Thyroid gland (tissue), 4 donors: ENCODE data around the gene MDM2. TPM values are rescaled to one million over a fixed set of nuclear protein-coding genes. Genes with fewer than 3 reads are reported as not detected.
"Not testable (repeated sequence)": the region's sequence is repeated elsewhere in the genome, so short reads cannot be mapped to it uniquely, and the experiment has no call there.

Experiments used
- DNase-seq, 2 donors: peaks; one replicate each; pipeline ENCODE4 v3.0.0-alpha.2; 2019
- H3K27ac ChIP-seq, 3 donors: fragments of 200-600 bp; sonication (generic); 1 replicate in 2 of 3; 2 replicates in 1 of 3; pipeline ENCODE4 v1.5.1; 2016 to 2019; ENCODE audit warnings: mild to moderate bottlenecking in 1 of 3, moderate library complexity in 1 of 3
- H3K27me3 ChIP-seq: fragments of 200-600 bp; sonication (generic); one replicate; pipeline ENCODE4 v1.5.1; 2019
- H3K36me3 ChIP-seq, 2 donors: fragments of 200-600 bp; sonication (generic); one replicate each; pipeline ENCODE4 v1.5.1; 2016 to 2019
- H3K4me1 ChIP-seq, 2 donors: fragments of 200-600 bp; sonication (generic); one replicate each; pipeline ENCODE4 v1.5.1; 2017 to 2019
- H3K4me3 ChIP-seq, 3 donors: fragments of 200-600 bp; sonication (generic); replicated peaks in 1 of 3; 1 replicate in 2 of 3; 2 replicates in 1 of 3; pipeline ENCODE4 v1.5.1; 2016; ENCODE audit warnings: mild to moderate bottlenecking in 1 of 3
- H3K9me3 ChIP-seq: fragments of 200-600 bp; sonication (generic); one replicate; pipeline ENCODE4 v1.5.1; 2017
- POLR2A ChIP-seq, 2 donors: fragments of 450-650 bp; IDR thresholded peaks; one replicate each; pipeline ENCODE4 v1.6.1; 2017; ENCODE audit warnings: antibody characterized with exemption in 2 of 2, mild to moderate bottlenecking in 2 of 2, moderate library complexity in 1 of 2
- WGBS, 2 donors: methylation state at CpG; one replicate each; pipeline ENCODE4 v1.1.5; 2017; 5-methylcytosine and 5-hydroxymethylcytosine counted together
- intact Hi-C: fragments of 100-400 bp; cut with DNase I; formaldehyde crosslinking; loops from one replicate; pipeline ENCODE4 v1.15.1; 2023
- total RNA-seq, 4 donors: library from RNA; depleted of rRNA; stranded (reverse); fragments of >200 nt; gene quantifications; one replicate each; pipeline ENCODE4 v1.2.3, GENCODE V29; 2016
- TF ChIP-seq, protein P1 (sequence below), 6 experiments: fragments of 200-600 bp in 3 of 6; fragments of 450-650 bp in 3 of 6; sonication (generic) in 3 of 6; IDR thresholded peaks; one replicate each; pipeline ENCODE4 v1.5.1; 2016 to 2019; ENCODE audit warnings: antibody characterized with exemption in 6 of 6, mild to moderate bottlenecking in 2 of 6, inconsistent platforms in 1 of 6, moderate library complexity in 1 of 6

The MDM2 gene
- total RNA-seq, 4 donors from 2014 or later: 56.7 to 124 (median 91.6) TPM

DNA sequence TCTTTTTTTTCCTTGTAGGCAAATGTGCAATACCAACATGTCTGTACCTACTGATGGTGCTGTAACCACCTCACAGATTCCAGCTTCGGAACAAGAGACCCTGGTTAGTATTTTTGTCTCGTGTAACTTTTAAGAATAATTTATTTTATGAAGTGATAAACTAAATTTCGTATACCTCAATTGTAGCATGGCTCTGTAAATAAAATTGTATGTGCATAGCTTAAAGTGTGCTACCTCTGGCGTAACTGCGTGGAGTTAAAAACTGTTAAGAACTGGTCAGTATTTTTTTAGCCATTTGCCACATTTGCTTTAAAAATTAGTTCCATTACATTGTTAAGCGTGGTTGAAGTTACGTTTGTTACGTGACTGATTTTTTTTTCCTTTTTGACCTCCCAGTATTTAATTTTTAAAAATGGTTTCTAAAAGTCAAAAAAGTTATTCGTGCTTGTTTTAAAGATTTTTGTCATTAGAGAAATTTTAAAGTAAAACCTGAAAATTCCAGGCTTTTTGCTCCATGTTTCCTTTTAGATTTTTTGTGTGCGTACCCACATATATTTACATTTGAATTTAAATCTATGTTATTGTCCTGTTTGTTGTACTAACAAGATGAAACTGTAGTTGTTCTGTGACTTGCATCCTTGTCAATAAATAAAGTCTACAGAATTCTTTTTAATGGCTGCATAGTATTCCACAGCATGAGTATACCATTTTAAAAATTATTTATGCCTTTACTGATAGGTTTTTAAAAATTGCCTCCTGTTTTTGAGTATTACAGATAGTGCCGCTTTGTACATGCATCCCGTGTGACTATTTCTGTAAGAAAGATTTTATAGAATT, 1.4 kb downstream of the MDM2 start:
- intact Hi-C loops: no loop called here
- peaks cover 5 to 6% of the 10 kb centered on the region in 2 donors for H3K4me1 ChIP-seq
- 80 to 81% methylated on average over 12 of the region's 12 CpGs for WGBS, 2 donors
- H3K9me3 ChIP-seq: no peaks in the 10 kb centered on the region
- H3K36me3 ChIP-seq: peaks cover 0 to 10% of the 10 kb centered on the region in 2 donors
- DNase-seq: no peak
- H3K27ac ChIP-seq: peak overlapping the region; percentile 99 to 100 (median 99)
- H3K27me3 ChIP-seq: no peaks in the 10 kb centered on the region
- no peak for TF ChIP-seq POLR2A (IDR thresholded peaks at IDR 0.05)
- TF ChIP-seq, protein P1, sequence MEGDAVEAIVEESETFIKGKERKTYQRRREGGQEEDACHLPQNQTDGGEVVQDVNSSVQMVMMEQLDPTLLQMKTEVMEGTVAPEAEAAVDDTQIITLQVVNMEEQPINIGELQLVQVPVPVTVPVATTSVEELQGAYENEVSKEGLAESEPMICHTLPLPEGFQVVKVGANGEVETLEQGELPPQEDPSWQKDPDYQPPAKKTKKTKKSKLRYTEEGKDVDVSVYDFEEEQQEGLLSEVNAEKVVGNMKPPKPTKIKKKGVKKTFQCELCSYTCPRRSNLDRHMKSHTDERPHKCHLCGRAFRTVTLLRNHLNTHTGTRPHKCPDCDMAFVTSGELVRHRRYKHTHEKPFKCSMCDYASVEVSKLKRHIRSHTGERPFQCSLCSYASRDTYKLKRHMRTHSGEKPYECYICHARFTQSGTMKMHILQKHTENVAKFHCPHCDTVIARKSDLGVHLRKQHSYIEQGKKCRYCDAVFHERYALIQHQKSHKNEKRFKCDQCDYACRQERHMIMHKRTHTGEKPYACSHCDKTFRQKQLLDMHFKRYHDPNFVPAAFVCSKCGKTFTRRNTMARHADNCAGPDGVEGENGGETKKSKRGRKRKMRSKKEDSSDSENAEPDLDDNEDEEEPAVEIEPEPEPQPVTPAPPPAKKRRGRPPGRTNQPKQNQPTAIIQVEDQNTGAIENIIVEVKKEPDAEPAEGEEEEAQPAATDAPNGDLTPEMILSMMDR (IDR thresholded peaks at IDR 0.05): no peak
- peak overlapping the region in 2 of 3 donors; percentile 91 to 97 for H3K4me3 ChIP-seq

DNA sequence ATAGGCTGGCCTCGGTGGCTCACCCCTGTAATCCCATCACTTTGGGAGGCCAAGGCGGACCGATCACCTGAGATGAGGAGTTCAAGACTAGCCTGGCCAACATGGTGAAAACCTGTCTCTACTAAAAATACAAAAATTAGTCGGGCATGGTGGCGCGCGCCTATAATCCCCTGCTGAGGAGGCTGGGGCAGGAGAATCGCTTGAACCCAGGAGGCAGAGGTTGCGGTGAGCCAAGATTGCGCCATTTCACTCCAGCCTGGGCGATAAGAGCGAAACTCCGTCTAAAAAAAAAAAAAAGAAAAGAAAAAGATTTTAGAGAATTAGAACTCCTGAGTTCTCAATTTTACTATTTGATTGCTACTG, 2.0 kb downstream of the MDM2 start:
- intact Hi-C loops, DNase-seq, H3K4me3 ChIP-seq, H3K4me1 ChIP-seq, H3K27me3 ChIP-seq, H3K9me3 ChIP-seq, H3K27ac ChIP-seq: not testable (repeated sequence)
- WGBS, 2 donors: 97% methylated on average over 13 of the region's 13 CpGs
- H3K36me3 ChIP-seq: peaks cover 0 to 15% of the 10 kb centered on the region in 2 donors

- DNase-seq, intact Hi-C loops, H3K27me3 ChIP-seq, H3K27ac ChIP-seq, H3K9me3 ChIP-seq, H3K4me3 ChIP-seq, H3K4me1 ChIP-seq: not testable (repeated sequence)
- WGBS, 2 donors: 76 to 86% methylated on average over 6 of the region's 6 CpGs
- H3K36me3 ChIP-seq: peaks cover 0 to 23% of the 10 kb centered on the region in 2 donors
Measured at GRCh38 chr12:68811573-68811972, 3.6 kb downstream of the MDM2 start.

- Histone ChIP-seq H3K36me3 (peaks cover 0 to 29% of the 10 kb centered on the region in 2 donors), H3K9me3 (no peaks in the 10 kb centered on the region), H3K4me1 (peaks cover 5 to 6% of the 10 kb centered on the region in 2 donors), H3K27me3 (no peaks in the 10 kb centered on the region), H3K27ac (peak overlapping the region in 1 of 3 donors; percentile 34), H3K4me3 (no peak overlapping the region)
- intact Hi-C loops: no loop called here
- TF ChIP-seq, protein P1 (IDR thresholded peaks at IDR 0.05): no peak
- no peak for TF ChIP-seq POLR2A (IDR thresholded peaks at IDR 0.05)
- WGBS, 2 donors: 73 to 95% methylated on average over 1 of the region's 1 CpG
- DNase-seq: no peak
Measured at GRCh38 chr12:68812553-68813241, 4.7 kb downstream of the MDM2 start.

DNA sequence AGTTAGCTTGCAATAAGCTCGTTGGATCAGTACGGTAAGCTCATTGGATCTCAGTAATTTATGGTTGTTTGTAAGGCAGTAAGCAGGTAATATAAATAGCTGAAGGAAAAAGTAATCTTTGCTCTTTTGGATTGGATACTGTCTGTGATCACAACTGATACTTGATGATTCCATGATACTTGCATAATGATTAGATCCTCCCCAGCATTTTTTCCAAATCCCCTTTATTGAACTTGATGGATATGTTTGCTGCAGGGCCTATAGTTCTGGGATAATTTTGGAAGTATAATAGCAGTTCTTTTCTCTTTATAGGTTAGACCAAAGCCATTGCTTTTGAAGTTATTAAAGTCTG, 5.2 kb downstream of the MDM2 start:
- intact Hi-C loops: no loop called here
- Histone ChIP-seq H3K36me3 (peaks cover 0 to 33% of the 10 kb centered on the region in 2 donors), H3K27me3 (no peaks in the 10 kb centered on the region), H3K4me3 (no peak overlapping the region), H3K4me1 (peaks cover 5 to 6% of the 10 kb centered on the region in 2 donors), H3K9me3 (no peaks in the 10 kb centered on the region), H3K27ac (no peak overlapping the region)
- 85 to 93% methylated on average over 2 of the region's 2 CpGs for WGBS, 2 donors
- TF ChIP-seq, protein P1 (IDR thresholded peaks at IDR 0.05): no peak
- TF ChIP-seq POLR2A (IDR thresholded peaks at IDR 0.05): no peak
- DNase-seq: no peak
